Measurements from ENCODE around the gene IL1R1. TPM values are rescaled to one million over a fixed set of nuclear protein-coding genes. Genes with fewer than 3 reads are reported as not detected.

IL1R1 gene, protein sequence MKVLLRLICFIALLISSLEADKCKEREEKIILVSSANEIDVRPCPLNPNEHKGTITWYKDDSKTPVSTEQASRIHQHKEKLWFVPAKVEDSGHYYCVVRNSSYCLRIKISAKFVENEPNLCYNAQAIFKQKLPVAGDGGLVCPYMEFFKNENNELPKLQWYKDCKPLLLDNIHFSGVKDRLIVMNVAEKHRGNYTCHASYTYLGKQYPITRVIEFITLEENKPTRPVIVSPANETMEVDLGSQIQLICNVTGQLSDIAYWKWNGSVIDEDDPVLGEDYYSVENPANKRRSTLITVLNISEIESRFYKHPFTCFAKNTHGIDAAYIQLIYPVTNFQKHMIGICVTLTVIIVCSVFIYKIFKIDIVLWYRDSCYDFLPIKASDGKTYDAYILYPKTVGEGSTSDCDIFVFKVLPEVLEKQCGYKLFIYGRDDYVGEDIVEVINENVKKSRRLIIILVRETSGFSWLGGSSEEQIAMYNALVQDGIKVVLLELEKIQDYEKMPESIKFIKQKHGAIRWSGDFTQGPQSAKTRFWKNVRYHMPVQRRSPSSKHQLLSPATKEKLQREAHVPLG
- 0.39 and 0.46 TPM in 2 replicates for total RNA-seq (2021)
- long read RNA-seq: 0 reads

DNA sequence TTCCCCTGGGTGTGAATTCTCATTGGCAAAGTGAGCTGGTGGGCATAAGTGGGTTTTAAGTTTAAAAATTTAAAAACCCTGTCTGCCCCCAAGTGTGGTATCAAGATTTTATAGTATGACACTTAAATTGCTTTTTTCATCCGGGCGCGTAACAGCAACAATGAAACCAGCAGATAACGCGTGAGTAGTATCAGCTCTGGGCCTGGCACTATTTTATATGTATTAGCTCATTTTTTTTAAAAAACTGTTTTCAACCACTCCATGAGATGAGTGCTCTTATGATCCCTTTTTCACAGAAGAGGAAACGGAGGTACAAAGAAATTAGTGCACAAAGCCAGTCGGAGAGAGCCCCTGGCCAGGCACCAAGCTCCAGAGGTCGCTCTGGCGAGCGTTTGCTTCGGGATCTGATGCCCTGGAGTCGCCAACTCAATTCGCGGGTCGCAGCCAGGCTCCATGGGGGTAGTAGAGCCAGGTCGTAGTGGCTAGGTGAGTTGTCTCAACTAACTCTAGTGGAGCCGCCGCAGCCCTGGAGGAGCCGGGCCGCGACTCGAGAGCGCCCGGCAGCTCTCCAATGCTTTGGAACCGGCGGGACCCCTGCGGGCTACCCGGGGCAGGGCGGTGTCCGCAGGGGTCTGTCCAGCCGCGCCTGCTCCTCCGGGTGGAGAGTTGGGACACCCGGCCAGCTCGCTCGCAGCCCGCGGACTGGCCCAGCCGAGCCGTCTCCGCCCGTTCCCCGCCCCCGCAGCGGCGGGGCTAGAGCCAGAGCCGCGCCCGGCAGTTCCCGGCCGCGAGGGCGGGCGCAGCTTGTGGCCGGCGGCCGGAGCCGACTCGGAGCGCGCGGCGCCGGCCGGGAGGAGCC, at the start of gene IL1R1:
Gene IL1R1, plus strand, starts transcription at position 777 of the 859 bp plus-strand sequence. CDS start 14,979 bp downstream, outside the sequence.
- peak within 1 kb of the TSS; percentile 69 to 82 for H3K4me3 Mint-ChIP-seq

More for the DNA sequence above, at the start of gene IL1R1:
- DNase-seq: peak; percentile 57
- no peak within 1 kb of the TSS for H2AFZ ChIP-seq (ENCODE audit: low read length)
- Mint-ChIP-seq H3K4me1 (peaks cover 17 to 19% of the 10 kb centered on the region in 2 experiments), H3K27ac (peak within 1 kb of the TSS in 1 of 3 experiments; percentile 6; a peak in 2 of 7 replicates), H3K27me3 (ENCODE audit: low read depth) (peaks cover 68% of the 10 kb centered on the region), H3K36me3 (ENCODE audit: insufficient read depth in 1 of 3, low read depth in 3 of 3) (peaks cover 0 to 9% (median under 1%) of the 10 kb centered on the region in 3 experiments; a peak in 3 of 7 replicates), H3K9me3 (peaks cover 8 to 19% of the 10 kb centered on the region in 2 experiments)
- H3K79me1 ChIP-seq (ENCODE audit: insufficient read depth, low read depth, low read length, poor library complexity, severe bottlenecking): no peaks in the 10 kb centered on the region
- no peak within 1 kb of the TSS; the same call in 1 of the 2 replicates for H2BK15ac ChIP-seq (ENCODE audit: low read depth, low read length)
- peak within 1 kb of the TSS; percentile 15 for H3K9ac ChIP-seq (ENCODE audit: extremely low read depth, insufficient read length, low read length)
- H2BK12ac ChIP-seq (ENCODE audit: insufficient read length, low read depth, low read length): no peak within 1 kb of the TSS
- peaks cover 6% of the 10 kb centered on the region; the same call in 1 of the 2 replicates for H3K27me3 ChIP-seq (ENCODE audit: insufficient read depth, low read length)
- H4K91ac ChIP-seq (ENCODE audit: insufficient read length, low read depth, low read length): no peak within 1 kb of the TSS
- H3K79me2 ChIP-seq (ENCODE audit: insufficient read depth, low read length): no peaks in the 10 kb centered on the region
- H3K56ac ChIP-seq (ENCODE audit: insufficient read length, low read depth, low read length): no peak within 1 kb of the TSS
- no peak within 1 kb of the TSS for H2BK20ac ChIP-seq (ENCODE audit: low read depth, low read length, poor library complexity, severe bottlenecking)
- no peak within 1 kb of the TSS for H4K5ac ChIP-seq (ENCODE audit: insufficient read length, low read depth, low read length)
- H2BK5ac ChIP-seq (ENCODE audit: insufficient read length, low read length): no peak within 1 kb of the TSS
- no peaks in the 10 kb centered on the region for H3K9me3 ChIP-seq (ENCODE audit: control insufficient read depth, low read depth, low read length)
- H4K8ac ChIP-seq (replicated peaks; ENCODE audit: insufficient read length, low read depth, low read length): no peak within 1 kb of the TSS
- no peaks in the 10 kb centered on the region for H3K4me1 ChIP-seq (ENCODE audit: insufficient read depth, low read length)
- no peak within 1 kb of the TSS for H3K27ac ChIP-seq (ENCODE audit: insufficient read length, low read depth, low read length)
- H4K20me1 ChIP-seq (ENCODE audit: control insufficient read depth, insufficient read depth, insufficient read length): no peaks in the 10 kb centered on the region
- TF ChIP-seq, protein P1, sequence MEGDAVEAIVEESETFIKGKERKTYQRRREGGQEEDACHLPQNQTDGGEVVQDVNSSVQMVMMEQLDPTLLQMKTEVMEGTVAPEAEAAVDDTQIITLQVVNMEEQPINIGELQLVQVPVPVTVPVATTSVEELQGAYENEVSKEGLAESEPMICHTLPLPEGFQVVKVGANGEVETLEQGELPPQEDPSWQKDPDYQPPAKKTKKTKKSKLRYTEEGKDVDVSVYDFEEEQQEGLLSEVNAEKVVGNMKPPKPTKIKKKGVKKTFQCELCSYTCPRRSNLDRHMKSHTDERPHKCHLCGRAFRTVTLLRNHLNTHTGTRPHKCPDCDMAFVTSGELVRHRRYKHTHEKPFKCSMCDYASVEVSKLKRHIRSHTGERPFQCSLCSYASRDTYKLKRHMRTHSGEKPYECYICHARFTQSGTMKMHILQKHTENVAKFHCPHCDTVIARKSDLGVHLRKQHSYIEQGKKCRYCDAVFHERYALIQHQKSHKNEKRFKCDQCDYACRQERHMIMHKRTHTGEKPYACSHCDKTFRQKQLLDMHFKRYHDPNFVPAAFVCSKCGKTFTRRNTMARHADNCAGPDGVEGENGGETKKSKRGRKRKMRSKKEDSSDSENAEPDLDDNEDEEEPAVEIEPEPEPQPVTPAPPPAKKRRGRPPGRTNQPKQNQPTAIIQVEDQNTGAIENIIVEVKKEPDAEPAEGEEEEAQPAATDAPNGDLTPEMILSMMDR (conservative IDR thresholded peaks at IDR 0.05): no peak
- no CpG with 5 or more reads among the region's 65 CpGs for WGBS (ENCODE audit: extremely low coverage, insufficient read length, low lambda C conversion rate)
- H3K23ac ChIP-seq (ENCODE audit: insufficient read length, low read depth, low read length): no peak within 1 kb of the TSS
- no peak within 1 kb of the TSS for H3K4ac ChIP-seq (ENCODE audit: low read depth, low read length)
- no peak within 1 kb of the TSS for H3T11ph ChIP-seq (ENCODE audit: low read length)
- H3K18ac ChIP-seq (ENCODE audit: insufficient read length, low read depth, low read length): peak within 1 kb of the TSS; percentile 49
- peak within 1 kb of the TSS; percentile 62 for H3K4me2 ChIP-seq (ENCODE audit: insufficient read depth, insufficient read length, low read length)
- H3K23me2 ChIP-seq (ENCODE audit: insufficient read length, low read depth, low read length, poor library complexity, severe bottlenecking): peaks cover 3% of the 10 kb centered on the region
- no peak within 1 kb of the TSS for H2BK120ac ChIP-seq (ENCODE audit: low read depth, low read length, poor library complexity, severe bottlenecking)
- no peak within 1 kb of the TSS for H2AK5ac ChIP-seq (ENCODE audit: insufficient read length, low read length)
- peak within 1 kb of the TSS; percentile 63 for H3K14ac ChIP-seq (ENCODE audit: insufficient read depth, low read length)
